Suppressor macrophage treated with lipopolysaccharide for 4 hours (primary cell): ENCODE measurements around the gene GRM3.
"Not testable (repeated sequence)": the region's sequence is repeated elsewhere in the genome, so short reads cannot be mapped to it uniquely, and the experiment has no call there.

Experiments used
- DNase-seq: peaks from one replicate; pipeline ENCODE4 v3.0.0-alpha.2; 2020

Gene GRM3

DNA sequence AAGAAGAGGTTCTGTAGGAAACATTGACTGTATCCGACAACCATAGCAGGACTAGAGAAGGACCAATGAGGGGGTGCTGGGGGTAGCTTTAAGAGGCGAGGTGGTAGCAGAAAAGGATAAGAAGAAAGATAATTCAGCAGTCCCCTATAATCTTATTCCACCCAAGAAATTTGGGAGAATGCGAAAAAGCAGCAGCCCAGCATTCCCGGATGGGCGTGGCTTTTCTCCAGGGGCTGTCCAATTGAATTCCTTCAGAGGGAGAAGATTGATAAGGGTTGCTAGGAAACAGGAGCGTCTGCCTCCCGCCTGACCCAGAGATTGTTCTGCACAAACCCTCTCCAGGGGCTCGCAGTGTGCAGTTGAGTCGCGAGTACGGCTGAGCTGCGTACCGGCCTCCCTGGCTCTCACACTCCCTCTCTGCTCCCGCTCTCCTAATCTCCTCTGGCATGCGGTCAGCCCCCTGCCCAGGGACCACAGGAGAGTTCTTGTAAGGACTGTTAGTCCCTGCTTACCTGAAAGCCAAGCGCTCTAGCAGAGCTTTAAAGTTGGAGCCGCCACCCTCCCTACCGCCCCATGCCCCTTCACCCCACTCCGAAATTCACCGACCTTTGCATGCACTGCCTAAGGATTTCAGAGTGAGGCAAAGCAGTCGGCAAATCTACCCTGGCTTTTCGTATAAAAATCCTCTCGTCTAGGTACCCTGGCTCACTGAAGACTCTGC is at the start of gene GRM3:
Gene GRM3, plus strand, starts transcription at position 349 of the 721 bp plus-strand sequence. CDS start 121,237 bp downstream, outside the sequence.
- DNase-seq = no peak

DNA sequence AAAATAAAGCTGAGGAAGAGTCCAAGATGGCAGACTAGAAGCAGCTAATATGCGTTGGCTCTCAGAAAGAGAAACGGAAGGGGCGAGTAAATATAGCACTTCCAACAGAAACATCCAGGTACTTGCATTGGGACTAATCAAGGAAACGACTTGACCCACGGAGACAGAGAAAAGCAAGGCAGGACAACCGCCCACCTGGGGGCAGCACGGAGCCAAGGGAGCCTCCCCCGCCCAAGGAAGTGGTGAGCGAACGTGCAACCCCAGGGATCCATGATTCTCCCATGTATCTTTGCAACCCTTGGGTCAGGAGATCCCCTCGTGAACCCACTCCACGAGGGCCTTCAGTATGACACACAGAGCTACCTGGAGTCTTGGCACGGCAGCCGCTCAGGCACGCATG is 45.4 kb upstream of the GRM3 start:
- no peak for DNase-seq

DNA sequence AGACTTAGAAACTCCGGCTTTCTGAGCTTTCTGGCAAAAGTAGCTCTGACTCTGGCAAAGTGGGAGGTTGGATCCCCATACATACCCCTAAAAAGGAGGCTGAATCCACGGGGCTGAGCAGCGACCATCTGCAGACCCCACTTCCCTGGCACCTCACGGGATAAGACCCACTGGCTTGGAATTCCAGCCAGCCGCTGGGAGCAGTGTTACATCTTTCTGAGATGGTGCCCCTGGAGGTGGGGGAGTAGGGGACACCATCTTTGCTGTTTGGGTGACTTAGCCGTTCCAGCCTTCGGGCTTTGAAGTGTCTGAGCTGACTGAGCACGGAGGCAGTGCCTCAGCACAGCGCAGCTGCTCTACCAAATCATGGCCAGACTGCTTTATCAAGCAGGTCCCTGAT is 45.0 kb upstream of the GRM3 start:
- no peak for DNase-seq

DNA sequence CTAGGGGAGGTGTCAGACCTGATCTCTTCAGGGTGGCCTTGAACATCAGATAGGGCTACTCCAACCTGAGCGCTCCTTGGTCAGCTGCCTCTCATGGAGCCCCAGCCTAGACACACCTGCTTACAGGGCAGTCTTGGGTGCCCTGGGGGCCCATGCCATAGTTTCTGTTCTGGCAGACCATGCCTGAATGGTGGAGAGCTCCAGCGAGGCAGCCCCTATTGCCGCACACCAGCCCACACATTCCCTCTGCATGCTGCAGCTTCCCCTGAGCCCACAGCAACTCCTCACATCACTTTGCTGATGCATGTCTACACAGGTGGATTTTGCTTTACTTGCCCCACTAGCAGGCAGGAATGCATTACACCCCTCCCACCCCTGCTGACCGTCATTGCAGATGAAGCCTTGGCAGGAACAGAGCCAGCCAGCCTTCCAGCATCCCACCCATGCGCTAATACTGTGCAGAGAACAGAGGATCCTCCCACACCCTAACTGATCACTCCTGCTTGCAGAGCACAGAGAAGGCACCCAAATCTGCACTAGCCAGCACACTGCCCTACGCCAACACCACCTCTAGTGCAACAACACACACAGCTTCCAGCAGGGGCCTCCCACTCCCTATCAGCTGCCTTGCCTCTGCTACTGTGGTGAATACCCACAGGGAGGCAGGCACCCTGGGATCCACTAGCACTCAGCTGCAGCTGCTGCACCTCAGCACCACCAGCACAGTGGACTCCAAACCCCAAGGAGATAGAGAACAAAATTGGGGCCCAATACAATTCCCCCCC is 43.0 kb upstream of the GRM3 start:
- no peak for DNase-seq

DNA sequence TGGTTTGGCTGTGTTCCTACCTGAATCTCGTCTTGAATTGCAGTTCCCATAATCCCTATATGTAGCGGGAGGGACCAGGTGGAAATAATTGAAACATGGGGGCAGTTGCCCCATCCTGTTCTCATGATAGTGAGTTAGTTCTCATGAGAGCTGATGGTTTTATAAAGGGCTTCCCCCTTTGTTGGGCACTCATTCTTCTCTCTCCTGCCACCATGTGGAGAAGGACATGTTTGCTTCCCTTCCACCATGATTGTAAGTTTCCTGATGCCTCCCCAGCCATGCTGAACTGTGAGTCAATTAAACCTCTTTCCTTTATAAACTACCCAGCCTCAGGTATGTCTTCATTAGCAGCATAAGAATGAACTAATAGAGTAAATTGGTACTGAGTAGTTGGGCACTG is 28.0 kb upstream of the GRM3 start:
- DNase-seq = not testable (repeated sequence)

DNA sequence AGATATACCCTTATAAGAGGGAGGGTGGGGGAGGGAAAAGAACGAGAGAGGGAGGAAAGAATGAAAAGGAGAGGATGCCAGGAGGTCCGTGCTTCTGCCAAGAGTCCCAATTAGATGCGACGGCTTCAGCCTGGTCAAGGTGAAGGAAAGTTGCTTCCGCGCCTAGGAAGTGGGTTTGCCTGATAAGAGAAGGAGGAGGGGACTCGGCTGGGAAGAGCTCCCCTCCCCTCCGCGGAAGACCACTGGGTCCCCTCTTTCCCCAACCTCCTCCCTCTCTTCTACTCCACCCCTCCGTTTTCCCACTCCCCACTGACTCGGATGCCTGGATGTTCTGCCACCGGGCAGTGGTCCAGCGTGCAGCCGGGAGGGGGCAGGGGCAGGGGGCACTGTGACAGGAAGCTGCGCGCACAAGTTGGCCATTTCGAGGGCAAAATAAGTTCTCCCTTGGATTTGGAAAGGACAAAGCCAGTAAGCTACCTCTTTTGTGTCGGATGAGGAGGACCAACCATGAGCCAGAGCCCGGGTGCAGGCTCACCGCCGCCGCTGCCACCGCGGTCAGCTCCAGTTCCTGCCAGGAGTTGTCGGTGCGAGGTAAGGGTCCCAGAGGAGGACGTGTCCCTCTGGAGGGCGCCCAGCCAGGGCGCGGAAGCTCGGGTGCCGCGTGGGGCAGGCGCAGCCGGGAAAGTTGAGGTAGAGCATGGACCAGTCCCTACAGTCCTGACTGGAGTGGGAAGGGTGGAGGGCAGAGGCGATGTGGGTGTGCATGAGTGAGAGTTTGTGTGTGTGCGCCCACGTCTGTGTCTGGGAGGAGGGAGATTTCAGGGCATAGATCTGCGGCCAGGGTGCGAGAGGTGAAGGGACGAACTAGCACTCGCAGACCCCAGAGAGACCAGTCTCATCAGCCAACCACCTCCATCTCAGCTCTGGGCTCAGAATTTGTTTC is 844 bp downstream of the GRM3 start:
- no peak for DNase-seq

DNA sequence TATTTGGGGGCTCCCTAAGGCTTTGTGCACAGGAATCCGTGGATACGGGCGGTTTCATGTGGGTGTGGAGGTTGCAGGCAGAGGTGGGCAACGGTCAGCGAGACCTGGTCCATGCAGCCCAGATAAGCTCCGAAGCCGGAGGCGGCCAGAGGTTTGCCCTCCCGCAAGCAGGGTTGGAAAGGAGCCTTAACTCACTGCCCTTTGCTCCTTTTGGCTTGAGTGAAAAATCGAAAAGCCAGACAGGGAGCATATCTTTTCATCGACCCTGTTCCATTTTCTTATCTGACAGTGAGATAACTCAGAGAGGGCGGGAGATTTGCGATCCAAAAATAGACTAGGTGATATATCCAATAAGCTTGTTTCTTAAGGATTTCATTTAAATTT is 1.5 kb downstream of the GRM3 start:
- no peak for DNase-seq

DNA sequence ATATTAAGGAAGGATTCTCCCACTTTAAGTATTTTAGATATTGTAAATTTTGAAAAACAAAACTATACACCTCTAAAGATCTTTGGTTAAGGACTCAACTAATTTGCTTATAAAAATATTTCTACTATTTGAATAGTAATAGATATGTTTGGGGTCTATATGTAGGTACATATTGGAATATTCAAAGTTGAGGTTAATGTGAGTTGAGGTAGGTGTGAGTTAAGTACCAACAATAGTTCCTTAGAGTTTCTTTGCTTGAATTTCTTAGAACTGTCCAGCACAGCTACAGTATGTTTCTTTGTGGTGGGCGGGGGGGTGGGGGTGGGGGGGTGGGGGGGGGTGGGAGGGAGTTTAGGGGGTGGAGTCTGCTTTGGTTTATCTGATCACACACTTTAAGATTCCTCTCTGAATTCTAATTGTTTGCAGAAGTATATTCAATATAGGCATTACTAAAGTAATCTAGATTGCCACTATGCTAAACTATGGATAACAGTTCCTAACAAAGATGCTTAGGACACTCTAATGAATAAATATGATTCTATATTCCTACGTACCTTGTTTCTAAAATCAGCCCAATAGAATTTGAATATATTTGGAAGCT is 2.1 kb downstream of the GRM3 start:
- DNase-seq = no peak

DNA sequence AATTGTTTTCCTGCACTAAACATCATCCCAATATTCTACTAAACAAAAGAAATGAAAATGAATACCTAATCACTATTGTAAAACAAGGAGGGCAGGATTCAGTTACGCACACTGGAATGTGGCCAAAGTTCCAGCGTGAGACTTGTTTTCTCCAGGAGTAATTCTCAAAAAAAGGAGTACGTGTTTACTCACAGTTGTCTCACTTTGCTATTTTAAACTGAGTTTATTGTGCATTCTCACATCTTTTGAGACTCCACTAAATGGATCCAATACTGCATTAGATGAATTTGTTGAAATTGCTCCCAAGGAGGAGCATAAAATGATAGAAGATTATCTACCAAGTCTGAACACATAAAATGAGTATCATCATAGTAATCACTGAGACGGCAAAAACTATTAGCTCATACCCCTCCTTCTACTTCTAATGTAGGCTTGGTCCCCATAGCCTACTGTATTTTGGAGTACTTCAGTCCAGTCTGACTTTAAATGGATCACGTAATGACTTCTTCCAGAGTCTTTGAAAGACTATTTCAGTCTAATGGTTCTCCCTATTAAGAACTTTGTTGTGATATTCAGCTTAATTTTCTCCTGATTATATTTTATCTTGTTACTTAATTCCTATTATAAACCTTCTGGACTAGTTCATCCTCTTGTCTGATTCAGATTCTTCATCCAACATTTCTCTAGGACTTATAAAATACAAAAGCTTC is 3.8 kb downstream of the GRM3 start:
- no peak for DNase-seq

DNA sequence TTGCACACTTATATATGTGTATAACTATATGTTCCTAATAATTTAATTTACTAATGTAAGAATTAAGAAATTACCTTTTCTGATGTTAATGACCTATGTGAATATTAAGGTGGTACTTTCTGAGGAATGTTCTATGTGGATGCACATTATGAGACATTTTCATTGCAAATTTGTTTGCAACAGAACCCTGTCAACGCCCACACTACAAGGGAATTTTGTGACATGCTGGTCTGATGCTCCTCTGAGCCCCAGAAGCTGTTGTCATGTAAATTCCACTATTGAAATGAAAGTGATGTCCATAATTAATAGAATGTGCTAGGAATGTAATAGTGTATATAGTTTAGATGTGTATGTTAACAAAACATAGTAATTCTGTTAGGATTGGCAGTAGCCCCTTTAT is 4.5 kb downstream of the GRM3 start:
- DNase-seq = no peak

DNA sequence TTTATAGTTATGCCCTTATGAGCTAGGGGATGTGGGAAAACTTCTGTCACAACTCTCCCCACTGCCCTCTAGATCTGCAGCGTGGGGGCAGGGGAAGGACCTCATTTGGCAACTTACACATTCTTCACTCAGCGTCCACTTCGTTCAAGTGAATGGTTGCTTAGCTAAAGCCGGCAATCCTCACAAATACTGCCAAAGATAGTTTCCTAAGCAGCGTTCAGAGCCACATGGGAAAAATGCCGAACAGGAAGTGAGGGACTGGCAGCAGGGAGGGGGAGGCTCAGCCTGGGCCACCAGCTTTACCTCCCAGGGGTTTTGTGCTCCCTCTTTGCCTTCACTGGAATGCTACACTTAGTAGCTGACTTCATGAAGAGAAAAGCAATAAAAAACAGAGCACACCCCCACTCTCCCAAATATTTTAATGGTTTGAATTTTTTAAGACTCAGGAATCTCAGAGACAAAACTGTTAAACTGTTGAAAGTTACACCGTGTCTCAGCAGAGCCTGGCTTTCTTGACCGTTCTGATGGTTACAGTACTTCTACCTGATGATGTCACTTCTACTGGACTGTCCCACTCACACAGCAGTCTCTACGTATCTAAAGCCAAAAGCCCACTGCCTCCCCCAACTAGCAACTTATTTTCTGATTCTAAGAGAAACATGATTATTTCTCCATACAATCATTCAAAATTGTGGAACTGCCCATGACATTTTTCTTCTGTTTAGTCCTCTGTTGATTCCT is 10.4 kb downstream of the GRM3 start:
- no peak for DNase-seq

DNA sequence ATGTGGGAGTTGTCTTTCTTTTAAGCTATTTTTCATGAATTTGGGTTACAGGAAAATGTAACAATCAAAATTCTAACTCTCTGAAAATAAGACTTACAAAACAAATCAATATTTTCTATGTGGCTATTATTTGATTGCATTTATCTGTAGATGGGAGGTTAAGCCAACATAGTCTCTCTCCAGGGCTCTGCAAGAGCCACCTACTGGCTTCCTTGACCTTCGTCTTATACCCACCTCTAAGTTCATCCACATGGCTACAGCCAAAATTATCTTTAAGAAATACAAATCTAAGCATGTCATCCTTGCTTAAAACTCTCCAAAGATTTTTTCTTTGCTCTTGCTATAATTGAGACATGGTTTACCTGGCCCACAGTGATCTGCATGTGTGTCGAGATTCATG is 14.2 kb downstream of the GRM3 start:
- DNase-seq = no peak

DNA sequence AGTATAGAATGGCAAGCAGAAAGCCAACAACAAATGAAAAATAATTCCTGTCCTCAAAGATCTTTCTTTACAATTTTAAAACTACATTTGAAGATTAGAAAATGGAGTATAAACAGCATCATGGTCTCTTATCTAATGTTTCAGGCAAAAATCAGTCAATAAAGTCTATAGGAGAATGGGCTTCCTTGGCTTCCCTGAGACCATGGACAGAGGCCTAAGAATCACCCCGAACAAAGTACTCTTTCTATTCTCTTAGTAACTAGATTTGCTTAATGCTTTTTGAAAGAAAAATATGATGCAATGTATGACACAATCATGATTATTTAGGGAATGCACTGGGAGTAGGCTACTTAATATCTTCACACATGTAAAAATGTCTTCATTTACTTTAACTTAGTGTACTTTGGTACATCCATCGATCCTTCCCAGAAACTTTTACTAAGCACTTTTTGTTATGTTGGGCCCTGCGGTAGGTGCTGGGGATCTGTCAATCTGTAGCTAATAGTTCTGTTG is 17.3 kb downstream of the GRM3 start:
- no peak for DNase-seq

DNA sequence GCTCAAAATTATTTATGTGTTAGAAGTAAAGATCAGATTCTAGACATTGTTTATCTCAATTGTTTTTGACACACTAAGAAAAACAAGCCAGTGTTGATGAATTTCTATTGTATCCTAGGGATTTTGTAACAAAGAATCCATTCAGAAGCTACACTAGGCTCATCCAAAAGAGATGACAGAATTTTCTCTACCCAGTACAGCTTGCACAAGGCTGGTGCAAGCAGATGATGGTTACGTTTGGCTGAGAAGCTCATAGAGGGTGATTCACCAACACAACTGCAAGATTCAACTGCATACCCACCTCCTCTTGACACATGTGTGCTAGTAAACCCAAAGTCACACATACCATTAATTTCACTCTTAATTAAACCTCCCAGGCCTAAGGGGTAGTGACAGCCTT is 20.8 kb downstream of the GRM3 start:
- no peak for DNase-seq

DNA sequence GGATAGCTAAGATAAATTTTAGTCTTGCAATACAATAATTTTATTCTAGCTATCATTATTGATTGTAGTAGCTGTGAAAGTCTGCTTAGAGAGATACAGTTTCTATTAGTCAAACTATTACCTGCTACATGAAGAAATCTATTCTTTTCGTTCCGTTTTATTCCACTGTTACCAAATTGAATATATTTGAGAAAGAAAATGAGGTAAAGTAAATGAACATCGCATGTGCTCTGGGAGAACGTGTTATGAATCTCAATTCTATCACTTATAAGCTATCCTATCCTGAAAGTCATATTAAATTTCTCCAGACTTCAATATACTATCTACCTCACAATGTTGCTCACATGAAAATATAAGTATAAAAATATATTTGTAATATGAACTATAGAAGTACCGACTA is 21.3 kb downstream of the GRM3 start:
- no peak for DNase-seq

DNA sequence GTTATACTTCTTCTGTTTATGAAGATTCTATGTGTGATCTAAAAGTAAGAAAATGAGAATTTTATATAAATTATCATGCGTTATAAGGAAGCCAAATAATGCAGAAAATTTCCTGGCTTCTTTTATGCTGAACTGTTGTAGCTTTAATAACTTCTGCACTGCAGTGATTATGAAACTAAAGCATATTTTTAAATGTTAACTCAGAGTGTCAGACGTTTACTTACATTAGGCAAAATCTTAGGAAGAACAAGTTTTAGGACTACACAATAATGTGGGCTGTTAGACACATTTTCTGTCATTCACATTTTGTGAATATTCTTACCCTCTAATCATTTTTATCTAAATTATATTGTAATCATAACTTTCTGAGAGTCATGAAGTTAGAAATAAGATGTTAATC is 22.0 kb downstream of the GRM3 start:
- no peak for DNase-seq

DNA sequence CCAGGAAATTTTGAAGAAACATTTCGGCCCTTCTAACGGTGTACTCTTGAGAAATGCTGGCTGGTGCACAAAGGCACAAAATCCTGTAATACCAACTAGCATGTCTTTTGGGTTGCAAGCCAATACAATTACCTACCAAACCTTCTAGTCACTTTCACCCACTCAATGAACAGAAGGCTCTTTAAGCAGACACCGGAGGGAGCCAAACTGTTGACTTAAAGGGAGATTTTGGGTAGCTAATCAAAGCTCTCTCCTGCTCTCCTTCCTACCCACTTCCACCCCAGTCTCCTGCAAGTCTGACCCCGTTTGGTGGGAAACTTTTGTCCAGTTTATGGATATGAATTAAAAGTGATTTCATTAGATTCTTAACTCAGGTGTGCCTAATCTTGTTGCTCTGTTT is 24.0 kb downstream of the GRM3 start:
- DNase-seq = no peak

DNA sequence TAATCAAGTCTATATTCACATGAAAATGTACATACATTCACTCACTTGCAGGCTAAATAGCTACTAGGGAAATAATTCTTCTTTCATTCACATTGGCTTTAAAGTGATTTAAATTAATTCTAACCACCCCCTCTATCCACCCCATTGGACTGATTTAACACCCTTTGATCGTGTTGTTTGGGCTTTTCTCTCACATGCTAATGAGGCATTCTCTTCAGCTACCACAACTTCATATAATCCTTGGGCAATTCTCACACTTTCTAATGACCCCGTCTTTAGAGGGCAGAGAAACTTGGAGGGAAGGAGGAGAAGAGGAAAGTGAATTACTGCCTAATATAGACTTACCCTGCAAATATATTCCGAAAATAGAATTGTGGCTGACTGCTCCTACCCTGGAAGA is 24.6 kb downstream of the GRM3 start:
- DNase-seq = no peak

DNA sequence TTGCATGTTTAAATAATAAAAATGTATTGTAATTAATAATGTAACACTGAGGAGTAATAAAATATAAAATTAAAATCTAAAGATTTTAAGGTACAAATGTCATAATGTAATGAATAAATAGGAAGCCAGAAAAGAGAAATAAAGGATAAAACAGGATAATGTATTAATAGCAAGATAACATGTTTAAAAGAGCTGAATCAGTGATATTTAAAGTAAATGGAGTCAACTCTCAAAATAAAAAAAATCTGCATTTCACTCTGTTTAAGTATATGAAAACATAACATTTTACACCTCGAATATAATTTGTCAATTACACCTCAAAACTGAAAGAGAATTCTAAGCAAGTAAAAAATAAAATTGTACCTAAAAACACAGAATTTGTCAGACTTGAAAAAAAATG is 44.1 kb downstream of the GRM3 start:
- no peak for DNase-seq

DNA sequence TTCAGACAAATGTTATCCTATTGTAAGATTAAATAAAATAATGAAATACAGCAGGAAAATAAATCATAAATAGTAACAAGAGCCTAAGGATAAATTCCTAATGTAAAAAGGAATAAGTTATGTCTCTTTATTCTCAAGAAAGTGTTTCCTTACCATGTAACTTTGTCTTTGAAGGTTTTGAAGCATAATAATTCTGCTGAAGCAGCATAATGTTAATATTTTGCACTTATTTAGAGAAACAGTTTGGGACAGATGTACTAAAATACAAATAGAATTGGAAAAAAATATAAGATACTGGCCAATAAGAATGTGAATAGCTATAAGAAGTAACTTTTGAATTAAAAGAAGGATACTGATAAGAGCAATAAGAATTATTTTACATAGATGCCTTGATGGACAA is 45.7 kb downstream of the GRM3 start:
- no peak for DNase-seq

DNA sequence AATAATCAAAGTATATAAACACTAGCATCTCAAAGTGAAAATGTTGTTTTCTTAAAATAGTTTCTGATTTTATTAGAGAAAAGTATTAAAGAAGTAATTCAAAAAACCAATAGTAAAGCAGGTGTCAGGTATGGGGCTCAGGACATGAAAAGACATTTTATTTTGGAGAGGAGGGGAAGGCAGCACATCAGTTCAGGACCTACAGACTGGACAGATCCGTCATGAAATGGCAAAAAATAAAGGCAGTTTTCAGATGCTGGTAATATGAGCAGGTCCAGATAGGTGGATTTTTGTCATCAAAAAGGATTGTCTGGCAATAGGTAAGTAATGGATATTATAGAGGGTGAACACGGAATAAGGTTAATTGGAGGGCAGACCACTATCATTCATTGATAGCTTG is 49.0 kb downstream of the GRM3 start:
- DNase-seq = no peak
